GM12878 (cell line): Measurements from ENCODE around the gene ELP1. TPM values are rescaled to one million over a fixed set of nuclear protein-coding genes. Genes with fewer than 3 reads are reported as not detected.

Source experiments
- BRCA1 ChIP-seq: IDR thresholded peaks from 2 replicates; pipeline ENCODE4 v1.6.1; 2011; ENCODE audit warnings: low read depth, low read length, improper control_type of control experiment
- CBX5 ChIP-seq: sonication (generic); IDR thresholded peaks from 2 replicates; pipeline ENCODE4 v1.6.1; 2016; ENCODE audit warnings: low read depth, moderate library complexity, mild to moderate bottlenecking, inconsistent platforms
- DPF2 ChIP-seq: fragments of 450-650 bp; IDR thresholded peaks from 2 replicates; pipeline ENCODE4 v1.6.1; 2017; ENCODE audit warnings: mild to moderate bottlenecking
- EZH2 ChIP-seq: IDR thresholded peaks from 2 replicates; pipeline ENCODE4 v1.6.1; 2012; ENCODE audit warnings: low read depth, mild to moderate bottlenecking, control low read depth, inconsistent platforms, low read length, borderline replicate concordance; ENCODE audit not compliant: control insufficient read depth
- IKZF1 ChIP-seq: fragments of 450-650 bp; conservative IDR thresholded peaks from 2 replicates; pipeline ENCODE4 v1.6.1; 2017; ENCODE audit warnings: antibody characterized with exemption, mild to moderate bottlenecking
- IKZF2 ChIP-seq, 2 experiments: fragments of 450-650 bp; IDR thresholded peaks; 2 replicates each; pipeline ENCODE4 v1.6.1; 2017; ENCODE audit warnings: mild to moderate bottlenecking in 2 of 2, moderate library complexity in 2 of 2
- JUND ChIP-seq: IDR thresholded peaks from 2 replicates; pipeline ENCODE4 v1.6.1; 2012; ENCODE audit warnings: low read depth, mild to moderate bottlenecking, low read length, improper control_type of control experiment, moderate library complexity
- LARP7 ChIP-seq: fragments of 450-650 bp; IDR thresholded peaks from 2 replicates; pipeline ENCODE4 v1.6.1; 2017; ENCODE audit warnings: mild to moderate bottlenecking
- MEF2A ChIP-seq: IDR thresholded peaks from 2 replicates; pipeline ENCODE4 v1.6.1; 2011; ENCODE audit warnings: low read depth, mild to moderate bottlenecking, low read length, moderate library complexity; ENCODE audit not compliant: insufficient read depth
- NFYA ChIP-seq: IDR thresholded peaks from 2 replicates; pipeline ENCODE4 v1.6.1; 2011; ENCODE audit warnings: low read depth, mild to moderate bottlenecking, low read length, improper control_type of control experiment, borderline replicate concordance
- PML ChIP-seq: IDR thresholded peaks from 2 replicates; pipeline ENCODE4 v1.6.1; 2012; ENCODE audit warnings: low read length, inconsistent platforms
- POLR2A ChIP-seq: IDR thresholded peaks from 2 replicates; pipeline ENCODE4 v1.6.1; 2011; ENCODE audit warnings: low read depth, mild to moderate bottlenecking, low read length
- POLR2AphosphoS2 ChIP-seq: IDR thresholded peaks from 2 replicates; pipeline ENCODE4 v1.6.1; 2011; ENCODE audit warnings: low read depth, mild to moderate bottlenecking, low read length, improper control_type of control experiment, moderate library complexity
- POLR2AphosphoS5 ChIP-seq: IDR thresholded peaks from 2 replicates; pipeline ENCODE4 v1.6.1; 2011; ENCODE audit warnings: mild to moderate bottlenecking, low read length, inconsistent platforms
- STAT1 ChIP-seq: fragments of 450-650 bp; conservative IDR thresholded peaks from 2 replicates; pipeline ENCODE4 v1.6.1; 2014; ENCODE audit warnings: antibody characterized with exemption, mild to moderate bottlenecking
- TARDBP ChIP-seq: IDR thresholded peaks from 2 replicates; pipeline ENCODE4 v1.6.1; 2016; ENCODE audit warnings: borderline replicate concordance
- WRNIP1 ChIP-seq: IDR thresholded peaks from 2 replicates; pipeline ENCODE4 v1.6.1; 2011; ENCODE audit warnings: low read depth, low read length, improper control_type of control experiment, borderline replicate concordance
- polyA plus RNA-seq, 11 experiments: library from polyadenylated mRNA; depleted of rRNA in 4 of 11; unstranded in 6 of 11; stranded (reverse) in 5 of 11; fragments of >200 nt; fragmentation: Nextera tagmentation in 4 of 11; fragmentation: Illumina TruSeq in 1 of 11; extraction: Ambion mirVana in 4 of 11; extraction: Trizol in 1 of 11; gene quantifications; 1 replicate in 1 of 11; 2 replicates in 10 of 11; pipeline versions ENCODE4 v1.2.1 to v1.2.3, GENCODE V29; 2011 to 2016; ENCODE audit warnings: inconsistent platforms in 2 of 11, missing spikeins in 2 of 11, low read depth in 1 of 11
- total RNA-seq, 4 experiments: library from RNA; depleted of rRNA in 3 of 4; stranded (reverse); fragments of >200 nt in 3 of 4; fragmentation: Illumina TruSeq in 1 of 4; extraction: Trizol in 1 of 4; gene quantifications; 2 replicates each; pipeline versions ENCODE4 v1.2.1 to v1.2.3, GENCODE V29; 2013 to 2021
- TF ChIP-seq, protein P1 (sequence below): fragments of 450-650 bp; formaldehyde crosslinking; IDR thresholded peaks from 2 replicates; pipeline ENCODE4 v1.4.0; 2020; ENCODE audit warnings: mild to moderate bottlenecking, moderate library complexity
- TF ChIP-seq, protein P2 (sequence below): IDR thresholded peaks from 2 replicates; pipeline ENCODE4 v1.6.1; 2011; ENCODE audit warnings: low read depth, low read length, improper control_type of control experiment, borderline replicate concordance
- TF ChIP-seq, protein P3 (sequence below): fragments of 450-650 bp; IDR thresholded peaks from 2 replicates; pipeline ENCODE4 v1.6.1; 2017; ENCODE audit warnings: mild to moderate bottlenecking, moderate library complexity
- TF ChIP-seq, protein P4 (sequence below): fragments of 450-650 bp; conservative IDR thresholded peaks from 2 replicates; pipeline ENCODE4 v1.6.1; 2017; ENCODE audit warnings: mild to moderate bottlenecking, moderate library complexity

ELP1 gene
- total and polyA plus RNA-seq, 10 of the 15 experiments (the other 5 are each of a cell fraction or from before 2014, with no cell fraction given) = 9.7 to 29.9 (median 26.0) TPM

DNA sequence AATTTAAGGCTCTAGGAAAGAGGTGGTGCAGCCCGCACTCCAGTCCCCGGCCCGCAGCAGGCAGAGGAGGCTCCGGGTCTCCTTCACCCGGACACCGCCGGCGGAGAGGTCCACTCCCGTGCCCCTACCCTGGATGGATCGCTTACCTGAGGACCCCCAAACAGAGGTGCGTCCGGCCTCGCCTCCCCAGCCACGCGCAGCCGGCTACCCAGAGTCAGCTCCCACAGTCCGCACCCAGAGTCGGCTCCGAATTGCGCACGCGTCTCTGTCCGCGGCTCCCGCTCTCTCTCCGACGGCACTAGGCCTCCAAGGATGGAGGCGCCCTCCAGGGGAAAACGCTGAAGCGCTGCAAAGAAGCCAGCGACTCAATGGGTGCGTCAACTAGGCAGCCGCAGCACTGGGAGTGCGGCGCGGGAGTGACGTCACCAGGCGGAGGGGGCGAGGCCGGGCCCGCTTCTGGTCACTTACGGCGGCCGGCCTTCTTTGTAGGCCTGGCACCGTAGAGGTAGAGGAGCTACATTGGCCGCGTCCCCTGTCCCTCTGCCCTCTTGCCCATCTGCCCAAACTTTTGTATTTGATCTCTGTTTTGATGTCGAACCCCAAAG lies at the start of gene ELP1 (continued):
- TF ChIP-seq TARDBP = peak; percentile 83; the same call in 1 of the 2 replicates
- no peak; the same call in 1 of the 2 replicates for TF ChIP-seq DPF2
- TF ChIP-seq, protein P1, sequence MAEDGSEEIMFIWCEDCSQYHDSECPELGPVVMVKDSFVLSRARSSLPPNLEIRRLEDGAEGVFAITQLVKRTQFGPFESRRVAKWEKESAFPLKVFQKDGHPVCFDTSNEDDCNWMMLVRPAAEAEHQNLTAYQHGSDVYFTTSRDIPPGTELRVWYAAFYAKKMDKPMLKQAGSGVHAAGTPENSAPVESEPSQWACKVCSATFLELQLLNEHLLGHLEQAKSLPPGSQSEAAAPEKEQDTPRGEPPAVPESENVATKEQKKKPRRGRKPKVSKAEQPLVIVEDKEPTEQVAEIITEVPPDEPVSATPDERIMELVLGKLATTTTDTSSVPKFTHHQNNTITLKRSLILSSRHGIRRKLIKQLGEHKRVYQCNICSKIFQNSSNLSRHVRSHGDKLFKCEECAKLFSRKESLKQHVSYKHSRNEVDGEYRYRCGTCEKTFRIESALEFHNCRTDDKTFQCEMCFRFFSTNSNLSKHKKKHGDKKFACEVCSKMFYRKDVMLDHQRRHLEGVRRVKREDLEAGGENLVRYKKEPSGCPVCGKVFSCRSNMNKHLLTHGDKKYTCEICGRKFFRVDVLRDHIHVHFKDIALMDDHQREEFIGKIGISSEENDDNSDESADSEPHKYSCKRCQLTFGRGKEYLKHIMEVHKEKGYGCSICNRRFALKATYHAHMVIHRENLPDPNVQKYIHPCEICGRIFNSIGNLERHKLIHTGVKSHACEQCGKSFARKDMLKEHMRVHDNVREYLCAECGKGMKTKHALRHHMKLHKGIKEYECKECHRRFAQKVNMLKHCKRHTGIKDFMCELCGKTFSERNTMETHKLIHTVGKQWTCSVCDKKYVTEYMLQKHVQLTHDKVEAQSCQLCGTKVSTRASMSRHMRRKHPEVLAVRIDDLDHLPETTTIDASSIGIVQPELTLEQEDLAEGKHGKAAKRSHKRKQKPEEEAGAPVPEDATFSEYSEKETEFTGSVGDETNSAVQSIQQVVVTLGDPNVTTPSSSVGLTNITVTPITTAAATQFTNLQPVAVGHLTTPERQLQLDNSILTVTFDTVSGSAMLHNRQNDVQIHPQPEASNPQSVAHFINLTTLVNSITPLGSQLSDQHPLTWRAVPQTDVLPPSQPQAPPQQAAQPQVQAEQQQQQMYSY = 0 out of 2 replicates have a peak, but pooled peaks have one; percentile 46
- TF ChIP-seq EZH2 = no peak
- no peak for TF ChIP-seq MEF2A
- 0 out of 2 replicates have a peak, but pooled peaks have one; percentile 53 for TF ChIP-seq STAT1
- TF ChIP-seq IKZF2 (IDR thresholded peaks at IDR 0.05) = peak; percentile 22 to 35; a peak in 1 of 4 replicates
- peak; percentile 70 for TF ChIP-seq POLR2AphosphoS5
- peak; percentile 66; the same call in 1 of the 2 replicates for TF ChIP-seq POLR2AphosphoS2
- TF ChIP-seq, protein P2, sequence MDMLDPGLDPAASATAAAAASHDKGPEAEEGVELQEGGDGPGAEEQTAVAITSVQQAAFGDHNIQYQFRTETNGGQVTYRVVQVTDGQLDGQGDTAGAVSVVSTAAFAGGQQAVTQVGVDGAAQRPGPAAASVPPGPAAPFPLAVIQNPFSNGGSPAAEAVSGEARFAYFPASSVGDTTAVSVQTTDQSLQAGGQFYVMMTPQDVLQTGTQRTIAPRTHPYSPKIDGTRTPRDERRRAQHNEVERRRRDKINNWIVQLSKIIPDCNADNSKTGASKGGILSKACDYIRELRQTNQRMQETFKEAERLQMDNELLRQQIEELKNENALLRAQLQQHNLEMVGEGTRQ = no peak
- TF ChIP-seq NFYA = no peak
- no peak for TF ChIP-seq CBX5
- TF ChIP-seq LARP7 = peak; percentile 76
- peak; percentile 77; the same call in 1 of the 2 replicates for TF ChIP-seq IKZF1
- no peak for TF ChIP-seq PML
- peak; percentile 72; the same call in 1 of the 2 replicates for TF ChIP-seq JUND
- 0 out of 2 replicates have a peak, but pooled peaks have one; percentile 47 for TF ChIP-seq BRCA1
- peak; percentile 86 for TF ChIP-seq POLR2A
- TF ChIP-seq, protein P3, sequence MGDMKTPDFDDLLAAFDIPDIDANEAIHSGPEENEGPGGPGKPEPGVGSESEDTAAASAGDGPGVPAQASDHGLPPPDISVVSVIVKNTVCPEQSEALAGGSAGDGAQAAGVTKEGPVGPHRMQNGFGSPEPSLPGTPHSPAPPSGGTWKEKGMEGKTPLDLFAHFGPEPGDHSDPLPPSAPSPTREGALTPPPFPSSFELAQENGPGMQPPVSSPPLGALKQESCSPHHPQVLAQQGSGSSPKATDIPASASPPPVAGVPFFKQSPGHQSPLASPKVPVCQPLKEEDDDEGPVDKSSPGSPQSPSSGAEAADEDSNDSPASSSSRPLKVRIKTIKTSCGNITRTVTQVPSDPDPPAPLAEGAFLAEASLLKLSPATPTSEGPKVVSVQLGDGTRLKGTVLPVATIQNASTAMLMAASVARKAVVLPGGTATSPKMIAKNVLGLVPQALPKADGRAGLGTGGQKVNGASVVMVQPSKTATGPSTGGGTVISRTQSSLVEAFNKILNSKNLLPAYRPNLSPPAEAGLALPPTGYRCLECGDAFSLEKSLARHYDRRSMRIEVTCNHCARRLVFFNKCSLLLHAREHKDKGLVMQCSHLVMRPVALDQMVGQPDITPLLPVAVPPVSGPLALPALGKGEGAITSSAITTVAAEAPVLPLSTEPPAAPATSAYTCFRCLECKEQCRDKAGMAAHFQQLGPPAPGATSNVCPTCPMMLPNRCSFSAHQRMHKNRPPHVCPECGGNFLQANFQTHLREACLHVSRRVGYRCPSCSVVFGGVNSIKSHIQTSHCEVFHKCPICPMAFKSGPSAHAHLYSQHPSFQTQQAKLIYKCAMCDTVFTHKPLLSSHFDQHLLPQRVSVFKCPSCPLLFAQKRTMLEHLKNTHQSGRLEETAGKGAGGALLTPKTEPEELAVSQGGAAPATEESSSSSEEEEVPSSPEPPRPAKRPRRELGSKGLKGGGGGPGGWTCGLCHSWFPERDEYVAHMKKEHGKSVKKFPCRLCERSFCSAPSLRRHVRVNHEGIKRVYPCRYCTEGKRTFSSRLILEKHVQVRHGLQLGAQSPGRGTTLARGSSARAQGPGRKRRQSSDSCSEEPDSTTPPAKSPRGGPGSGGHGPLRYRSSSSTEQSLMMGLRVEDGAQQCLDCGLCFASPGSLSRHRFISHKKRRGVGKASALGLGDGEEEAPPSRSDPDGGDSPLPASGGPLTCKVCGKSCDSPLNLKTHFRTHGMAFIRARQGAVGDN = peak; percentile 31
- TF ChIP-seq, protein P4, sequence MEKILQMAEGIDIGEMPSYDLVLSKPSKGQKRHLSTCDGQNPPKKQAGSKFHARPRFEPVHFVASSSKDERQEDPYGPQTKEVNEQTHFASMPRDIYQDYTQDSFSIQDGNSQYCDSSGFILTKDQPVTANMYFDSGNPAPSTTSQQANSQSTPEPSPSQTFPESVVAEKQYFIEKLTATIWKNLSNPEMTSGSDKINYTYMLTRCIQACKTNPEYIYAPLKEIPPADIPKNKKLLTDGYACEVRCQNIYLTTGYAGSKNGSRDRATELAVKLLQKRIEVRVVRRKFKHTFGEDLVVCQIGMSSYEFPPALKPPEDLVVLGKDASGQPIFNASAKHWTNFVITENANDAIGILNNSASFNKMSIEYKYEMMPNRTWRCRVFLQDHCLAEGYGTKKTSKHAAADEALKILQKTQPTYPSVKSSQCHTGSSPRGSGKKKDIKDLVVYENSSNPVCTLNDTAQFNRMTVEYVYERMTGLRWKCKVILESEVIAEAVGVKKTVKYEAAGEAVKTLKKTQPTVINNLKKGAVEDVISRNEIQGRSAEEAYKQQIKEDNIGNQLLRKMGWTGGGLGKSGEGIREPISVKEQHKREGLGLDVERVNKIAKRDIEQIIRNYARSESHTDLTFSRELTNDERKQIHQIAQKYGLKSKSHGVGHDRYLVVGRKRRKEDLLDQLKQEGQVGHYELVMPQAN = peak; percentile 59
- no peak for TF ChIP-seq WRNIP1
